K562 (cell line): ENCODE data around the gene TFEB. TPM values are rescaled to one million over a fixed set of nuclear protein-coding genes. Genes with fewer than 3 reads are reported as not detected.
A peak's percentile ranks its signal among the peaks of the same experiment; 100 is the strongest.

ENCODE experiments used
- ATF2 ChIP-seq: sonication (generic); formaldehyde crosslinking; IDR thresholded peaks from 2 replicates; pipeline ENCODE4 v1.8.1; 2022; ENCODE audit warnings: missing genetic modification reagents
- HMGN3 ChIP-seq: IDR thresholded peaks from 2 replicates; pipeline ENCODE4 v1.6.1; 2011; ENCODE audit warnings: borderline replicate concordance, low read depth, mild to moderate bottlenecking, mixed read lengths, low read length; ENCODE audit not compliant: insufficient read length; ENCODE audit errors: extremely low read depth
- MCM2 ChIP-seq: fragments of 450-650 bp; IDR thresholded peaks from 2 replicates; pipeline ENCODE4 v1.6.1; 2017; ENCODE audit warnings: low read depth, mild to moderate bottlenecking
- MLLT1 ChIP-seq, 2 experiments: fragments of 450-650 bp; IDR thresholded peaks; 2 replicates each; pipeline ENCODE4 v1.6.1; 2016
- RHOXF2B ChIP-seq: fragments of 250-450 bp; sonication (Bioruptor Pico); conservative IDR thresholded peaks from 2 replicates; pipeline ENCODE4 v1.5.1; 2021
- ZFP1 ChIP-seq: fragments of 450-650 bp; formaldehyde crosslinking; IDR thresholded peaks from 2 replicates; pipeline ENCODE4 v1.4.0; 2020; ENCODE audit warnings: mild to moderate bottlenecking, mixed read lengths
- ZNF133 ChIP-seq: fragments of 250-450 bp; sonication (Bioruptor Pico); IDR thresholded peaks from 2 replicates; pipeline ENCODE4 v1.4.0; 2020; ENCODE audit warnings: mild to moderate bottlenecking
- polyA plus RNA-seq, 8 experiments: library from polyadenylated mRNA; depleted of rRNA in 4 of 8; stranded (reverse) in 5 of 8; unstranded in 3 of 8; fragments of >200 nt; fragmentation: Nextera tagmentation in 2 of 8; fragmentation: Illumina TruSeq in 1 of 8; extraction: Ambion mirVana in 2 of 8; extraction: Trizol in 1 of 8; gene quantifications; 2 replicates each; pipeline versions ENCODE4 v1.2.1 to v1.2.3, GENCODE V29; 2011 to 2014; ENCODE audit warnings: inconsistent platforms in 1 of 8, missing spikeins in 1 of 8
- total RNA-seq, 7 experiments: library from RNA; depleted of rRNA in 6 of 7; stranded (reverse); fragments of >200 nt in 6 of 7; fragmentation: Illumina TruSeq in 2 of 7; extraction: Trizol in 2 of 7; gene quantifications; 2 replicates each; pipeline versions ENCODE4 v1.2.1 to v1.2.3, GENCODE V29; 2011 to 2021; ENCODE audit warnings: low replicate concordance in 1 of 7
- TF ChIP-seq, protein P1 (sequence below): fragments of 200-600 bp; sonication (generic); IDR thresholded peaks from one replicate; pipeline ENCODE4 v1.6.1; 2012; ENCODE audit warnings: mild to moderate bottlenecking, low read depth, low read length, inconsistent platforms
- TF ChIP-seq, protein P2 (sequence below): fragments of 200-400 bp; formaldehyde crosslinking; IDR thresholded peaks from 2 replicates; pipeline ENCODE4 v1.6.1; 2017; ENCODE audit warnings: mild to moderate bottlenecking, low read depth, low read length, moderate library complexity

The TFEB gene
- total and polyA plus RNA-seq, 9 of the 15 experiments (the other 6 are each of a cell fraction or from before 2014, with no cell fraction given): 0.04 to 4.7 (median 2.0) TPM

- TF ChIP-seq, protein P1, sequence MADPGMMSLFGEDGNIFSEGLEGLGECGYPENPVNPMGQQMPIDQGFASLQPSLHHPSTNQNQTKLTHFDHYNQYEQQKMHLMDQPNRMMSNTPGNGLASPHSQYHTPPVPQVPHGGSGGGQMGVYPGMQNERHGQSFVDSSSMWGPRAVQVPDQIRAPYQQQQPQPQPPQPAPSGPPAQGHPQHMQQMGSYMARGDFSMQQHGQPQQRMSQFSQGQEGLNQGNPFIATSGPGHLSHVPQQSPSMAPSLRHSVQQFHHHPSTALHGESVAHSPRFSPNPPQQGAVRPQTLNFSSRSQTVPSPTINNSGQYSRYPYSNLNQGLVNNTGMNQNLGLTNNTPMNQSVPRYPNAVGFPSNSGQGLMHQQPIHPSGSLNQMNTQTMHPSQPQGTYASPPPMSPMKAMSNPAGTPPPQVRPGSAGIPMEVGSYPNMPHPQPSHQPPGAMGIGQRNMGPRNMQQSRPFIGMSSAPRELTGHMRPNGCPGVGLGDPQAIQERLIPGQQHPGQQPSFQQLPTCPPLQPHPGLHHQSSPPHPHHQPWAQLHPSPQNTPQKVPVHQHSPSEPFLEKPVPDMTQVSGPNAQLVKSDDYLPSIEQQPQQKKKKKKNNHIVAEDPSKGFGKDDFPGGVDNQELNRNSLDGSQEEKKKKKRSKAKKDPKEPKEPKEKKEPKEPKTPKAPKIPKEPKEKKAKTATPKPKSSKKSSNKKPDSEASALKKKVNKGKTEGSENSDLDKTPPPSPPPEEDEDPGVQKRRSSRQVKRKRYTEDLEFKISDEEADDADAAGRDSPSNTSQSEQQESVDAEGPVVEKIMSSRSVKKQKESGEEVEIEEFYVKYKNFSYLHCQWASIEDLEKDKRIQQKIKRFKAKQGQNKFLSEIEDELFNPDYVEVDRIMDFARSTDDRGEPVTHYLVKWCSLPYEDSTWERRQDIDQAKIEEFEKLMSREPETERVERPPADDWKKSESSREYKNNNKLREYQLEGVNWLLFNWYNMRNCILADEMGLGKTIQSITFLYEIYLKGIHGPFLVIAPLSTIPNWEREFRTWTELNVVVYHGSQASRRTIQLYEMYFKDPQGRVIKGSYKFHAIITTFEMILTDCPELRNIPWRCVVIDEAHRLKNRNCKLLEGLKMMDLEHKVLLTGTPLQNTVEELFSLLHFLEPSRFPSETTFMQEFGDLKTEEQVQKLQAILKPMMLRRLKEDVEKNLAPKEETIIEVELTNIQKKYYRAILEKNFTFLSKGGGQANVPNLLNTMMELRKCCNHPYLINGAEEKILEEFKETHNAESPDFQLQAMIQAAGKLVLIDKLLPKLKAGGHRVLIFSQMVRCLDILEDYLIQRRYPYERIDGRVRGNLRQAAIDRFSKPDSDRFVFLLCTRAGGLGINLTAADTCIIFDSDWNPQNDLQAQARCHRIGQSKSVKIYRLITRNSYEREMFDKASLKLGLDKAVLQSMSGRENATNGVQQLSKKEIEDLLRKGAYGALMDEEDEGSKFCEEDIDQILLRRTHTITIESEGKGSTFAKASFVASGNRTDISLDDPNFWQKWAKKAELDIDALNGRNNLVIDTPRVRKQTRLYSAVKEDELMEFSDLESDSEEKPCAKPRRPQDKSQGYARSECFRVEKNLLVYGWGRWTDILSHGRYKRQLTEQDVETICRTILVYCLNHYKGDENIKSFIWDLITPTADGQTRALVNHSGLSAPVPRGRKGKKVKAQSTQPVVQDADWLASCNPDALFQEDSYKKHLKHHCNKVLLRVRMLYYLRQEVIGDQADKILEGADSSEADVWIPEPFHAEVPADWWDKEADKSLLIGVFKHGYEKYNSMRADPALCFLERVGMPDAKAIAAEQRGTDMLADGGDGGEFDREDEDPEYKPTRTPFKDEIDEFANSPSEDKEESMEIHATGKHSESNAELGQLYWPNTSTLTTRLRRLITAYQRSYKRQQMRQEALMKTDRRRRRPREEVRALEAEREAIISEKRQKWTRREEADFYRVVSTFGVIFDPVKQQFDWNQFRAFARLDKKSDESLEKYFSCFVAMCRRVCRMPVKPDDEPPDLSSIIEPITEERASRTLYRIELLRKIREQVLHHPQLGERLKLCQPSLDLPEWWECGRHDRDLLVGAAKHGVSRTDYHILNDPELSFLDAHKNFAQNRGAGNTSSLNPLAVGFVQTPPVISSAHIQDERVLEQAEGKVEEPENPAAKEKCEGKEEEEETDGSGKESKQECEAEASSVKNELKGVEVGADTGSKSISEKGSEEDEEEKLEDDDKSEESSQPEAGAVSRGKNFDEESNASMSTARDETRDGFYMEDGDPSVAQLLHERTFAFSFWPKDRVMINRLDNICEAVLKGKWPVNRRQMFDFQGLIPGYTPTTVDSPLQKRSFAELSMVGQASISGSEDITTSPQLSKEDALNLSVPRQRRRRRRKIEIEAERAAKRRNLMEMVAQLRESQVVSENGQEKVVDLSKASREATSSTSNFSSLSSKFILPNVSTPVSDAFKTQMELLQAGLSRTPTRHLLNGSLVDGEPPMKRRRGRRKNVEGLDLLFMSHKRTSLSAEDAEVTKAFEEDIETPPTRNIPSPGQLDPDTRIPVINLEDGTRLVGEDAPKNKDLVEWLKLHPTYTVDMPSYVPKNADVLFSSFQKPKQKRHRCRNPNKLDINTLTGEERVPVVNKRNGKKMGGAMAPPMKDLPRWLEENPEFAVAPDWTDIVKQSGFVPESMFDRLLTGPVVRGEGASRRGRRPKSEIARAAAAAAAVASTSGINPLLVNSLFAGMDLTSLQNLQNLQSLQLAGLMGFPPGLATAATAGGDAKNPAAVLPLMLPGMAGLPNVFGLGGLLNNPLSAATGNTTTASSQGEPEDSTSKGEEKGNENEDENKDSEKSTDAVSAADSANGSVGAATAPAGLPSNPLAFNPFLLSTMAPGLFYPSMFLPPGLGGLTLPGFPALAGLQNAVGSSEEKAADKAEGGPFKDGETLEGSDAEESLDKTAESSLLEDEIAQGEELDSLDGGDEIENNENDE: no peak
- TF ChIP-seq, protein P2, sequence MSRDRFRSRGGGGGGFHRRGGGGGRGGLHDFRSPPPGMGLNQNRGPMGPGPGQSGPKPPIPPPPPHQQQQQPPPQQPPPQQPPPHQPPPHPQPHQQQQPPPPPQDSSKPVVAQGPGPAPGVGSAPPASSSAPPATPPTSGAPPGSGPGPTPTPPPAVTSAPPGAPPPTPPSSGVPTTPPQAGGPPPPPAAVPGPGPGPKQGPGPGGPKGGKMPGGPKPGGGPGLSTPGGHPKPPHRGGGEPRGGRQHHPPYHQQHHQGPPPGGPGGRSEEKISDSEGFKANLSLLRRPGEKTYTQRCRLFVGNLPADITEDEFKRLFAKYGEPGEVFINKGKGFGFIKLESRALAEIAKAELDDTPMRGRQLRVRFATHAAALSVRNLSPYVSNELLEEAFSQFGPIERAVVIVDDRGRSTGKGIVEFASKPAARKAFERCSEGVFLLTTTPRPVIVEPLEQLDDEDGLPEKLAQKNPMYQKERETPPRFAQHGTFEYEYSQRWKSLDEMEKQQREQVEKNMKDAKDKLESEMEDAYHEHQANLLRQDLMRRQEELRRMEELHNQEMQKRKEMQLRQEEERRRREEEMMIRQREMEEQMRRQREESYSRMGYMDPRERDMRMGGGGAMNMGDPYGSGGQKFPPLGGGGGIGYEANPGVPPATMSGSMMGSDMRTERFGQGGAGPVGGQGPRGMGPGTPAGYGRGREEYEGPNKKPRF: no peak
- TF ChIP-seq MLLT1 (IDR thresholded peaks at IDR 0.05) (peak; percentile 63 to 76; a peak in 2 of 4 replicates), ZFP1 (CRISPR knock-in tag) (no peak), RHOXF2B (CRISPR knock-in tag) (no peak), MCM2 (no peak), ATF2 (CRISPR knock-in tag) (no peak), ZNF133 (CRISPR knock-in tag) (no peak), HMGN3 (peak; percentile 89)
Observed at GRCh38 chr6:41779788-41780550, 44.6 kb upstream of the TFEB start, which contains the start of gene FRS3 (continued).
